ENCODE measurements around the gene SERPINB13. TPM values are rescaled to one million over a fixed set of nuclear protein-coding genes. Genes with fewer than 3 reads are reported as not detected.

The SERPINB13 gene
- total RNA-seq, 2 donors from 2014 or later: not detected

DNA sequence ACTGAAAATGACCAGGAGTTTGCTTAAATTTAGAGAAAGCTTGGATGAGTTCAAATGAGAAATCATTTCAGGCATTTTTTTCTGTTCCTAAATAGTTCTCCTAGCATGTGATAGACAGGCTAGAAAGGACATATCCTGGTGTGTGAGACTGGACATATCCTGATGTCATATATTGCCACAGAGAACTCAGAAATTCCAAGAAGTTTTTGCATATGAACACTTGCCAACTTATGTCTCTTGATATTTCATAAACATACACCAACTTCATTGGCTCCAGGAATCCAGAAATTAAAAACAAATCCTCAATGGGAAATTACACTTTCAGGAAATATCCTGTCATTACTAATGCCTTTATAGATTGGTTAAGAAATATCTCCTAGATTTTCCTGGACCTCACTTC, 59.8 kb downstream of the SERPINB13 start:
- no peak overlapping the region for H3K9ac ChIP-seq (ENCODE audit: low read depth in 2 of 2, low read length in 2 of 2)
- no peaks in the 10 kb centered on the region for H3K9me3 ChIP-seq
- no peaks in the 10 kb centered on the region for H3K27me3 ChIP-seq
- H3K36me3 ChIP-seq: no peaks in the 10 kb centered on the region
- H3K27ac ChIP-seq: no peak overlapping the region
- H3K4me3 ChIP-seq: no peak overlapping the region
- TF ChIP-seq, protein P1, sequence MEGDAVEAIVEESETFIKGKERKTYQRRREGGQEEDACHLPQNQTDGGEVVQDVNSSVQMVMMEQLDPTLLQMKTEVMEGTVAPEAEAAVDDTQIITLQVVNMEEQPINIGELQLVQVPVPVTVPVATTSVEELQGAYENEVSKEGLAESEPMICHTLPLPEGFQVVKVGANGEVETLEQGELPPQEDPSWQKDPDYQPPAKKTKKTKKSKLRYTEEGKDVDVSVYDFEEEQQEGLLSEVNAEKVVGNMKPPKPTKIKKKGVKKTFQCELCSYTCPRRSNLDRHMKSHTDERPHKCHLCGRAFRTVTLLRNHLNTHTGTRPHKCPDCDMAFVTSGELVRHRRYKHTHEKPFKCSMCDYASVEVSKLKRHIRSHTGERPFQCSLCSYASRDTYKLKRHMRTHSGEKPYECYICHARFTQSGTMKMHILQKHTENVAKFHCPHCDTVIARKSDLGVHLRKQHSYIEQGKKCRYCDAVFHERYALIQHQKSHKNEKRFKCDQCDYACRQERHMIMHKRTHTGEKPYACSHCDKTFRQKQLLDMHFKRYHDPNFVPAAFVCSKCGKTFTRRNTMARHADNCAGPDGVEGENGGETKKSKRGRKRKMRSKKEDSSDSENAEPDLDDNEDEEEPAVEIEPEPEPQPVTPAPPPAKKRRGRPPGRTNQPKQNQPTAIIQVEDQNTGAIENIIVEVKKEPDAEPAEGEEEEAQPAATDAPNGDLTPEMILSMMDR (IDR thresholded peaks at IDR 0.05): no peak
- no peaks in the 10 kb centered on the region for H3K4me1 ChIP-seq
- DNase-seq: no peak
- intact Hi-C loops (cut with DNase I): no loop called here

DNA sequence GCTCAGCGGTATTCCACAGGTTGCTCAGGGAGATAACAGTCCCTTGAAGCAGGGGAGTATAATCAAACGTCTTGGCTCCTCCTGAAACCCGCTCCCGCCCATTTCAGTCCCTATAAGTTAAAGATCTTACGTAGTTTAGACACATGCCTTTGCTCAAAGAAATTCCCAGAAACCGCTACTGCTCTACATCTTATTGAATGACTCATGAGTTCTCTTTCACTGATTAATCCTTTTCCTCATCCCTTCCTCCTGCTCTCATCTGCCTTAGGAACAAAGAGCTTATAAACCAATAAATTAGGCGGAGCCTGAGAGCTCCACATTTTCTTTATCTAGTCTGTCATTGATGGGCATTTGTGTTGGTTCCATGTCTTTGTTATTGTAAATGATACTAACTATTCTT, 61.1 kb downstream of the SERPINB13 start:
- Histone ChIP-seq H3K9ac (ENCODE audit: low read depth in 2 of 2, low read length in 2 of 2) (no peak overlapping the region), H3K9me3 (no peaks in the 10 kb centered on the region), H3K27me3 (no peaks in the 10 kb centered on the region), H3K27ac (no peak overlapping the region), H3K4me1 (no peaks in the 10 kb centered on the region), H3K36me3 (no peaks in the 10 kb centered on the region), H3K4me3 (no peak overlapping the region)
- TF ChIP-seq, protein P1 (IDR thresholded peaks at IDR 0.05): no peak
- intact Hi-C loops (cut with DNase I): no loop called here
- DNase-seq: no peak

Other genes with a start within 250 kb of the SERPINB13 start
- gene KDSR, start 220.1 kb upstream of the SERPINB13 start, total RNA-seq: 10 to 100 TPM; 32.8 to 55.3 TPM
- gene VPS4B, start 164.9 kb upstream of the SERPINB13 start, total RNA-seq: 100 to 1,000 TPM in 1 of 2 donors, 10 to 100 TPM in 1; 96.3 to 127 TPM
- gene SERPINB5, start 110.4 kb upstream of the SERPINB13 start, total RNA-seq: 1 to 10 TPM; 4.8 to 6.1 TPM
- not detected for gene SERPINB12, start 45.0 kb upstream of the SERPINB13 start, total RNA-seq
- not detected for gene SERPINB4, start 56.9 kb downstream of the SERPINB13 start, total RNA-seq
- not detected for gene SERPINB3, start 74.5 kb downstream of the SERPINB13 start, total RNA-seq
- gene SERPINB11, start 115.6 kb downstream of the SERPINB13 start, total RNA-seq: not detected
- not detected for gene SERPINB7, start 188.1 kb downstream of the SERPINB13 start, total RNA-seq